HEK293 (cell line): ENCODE measurements around the gene GMDS.
A peak's percentile ranks its signal among the peaks of the same experiment; 100 is the strongest.

ENCODE experiments used
- BCL11B ChIP-seq: fragments of 450-650 bp; formaldehyde crosslinking; IDR thresholded peaks from 2 replicates; pipeline ENCODE4 v1.5.1; 2016; ENCODE audit warnings: low read depth, missing biosample characterization, missing genetic modification characterization
- GLI4 ChIP-seq: fragments of 450-650 bp; formaldehyde crosslinking; IDR thresholded peaks from 2 replicates; pipeline ENCODE4 v1.5.1; 2016; ENCODE audit warnings: missing biosample characterization, missing genetic modification characterization
- KLF10 ChIP-seq: fragments of 450-650 bp; IDR thresholded peaks from 2 replicates; pipeline ENCODE4 v1.5.1; 2018; ENCODE audit warnings: missing biosample characterization, mild to moderate bottlenecking, missing genetic modification characterization
- KLF16 ChIP-seq: fragments of 450-650 bp; formaldehyde crosslinking; IDR thresholded peaks from 2 replicates; pipeline ENCODE4 v1.5.1; 2017; ENCODE audit warnings: missing biosample characterization, missing genetic modification characterization
- RBAK ChIP-seq: fragments of 450-650 bp; formaldehyde crosslinking; IDR thresholded peaks from 2 replicates; pipeline ENCODE4 v1.5.1; 2016; ENCODE audit warnings: missing biosample characterization, missing genetic modification characterization
- ZBTB20 ChIP-seq: fragments of 450-650 bp; formaldehyde crosslinking; IDR thresholded peaks from 2 replicates; pipeline ENCODE4 v1.5.1; 2016; ENCODE audit warnings: missing biosample characterization, missing genetic modification characterization
- ZBTB8A ChIP-seq: fragments of 450-650 bp; formaldehyde crosslinking; IDR thresholded peaks from 2 replicates; pipeline ENCODE4 v1.5.1; 2016; ENCODE audit warnings: missing biosample characterization, missing genetic modification characterization
- ZNF24 ChIP-seq: fragments of 450-650 bp; formaldehyde crosslinking; IDR thresholded peaks from 2 replicates; pipeline ENCODE4 v1.5.1; 2016; ENCODE audit warnings: missing biosample characterization, missing genetic modification characterization
- ZNF76 ChIP-seq: fragments of 450-650 bp; formaldehyde crosslinking; IDR thresholded peaks from 2 replicates; pipeline ENCODE4; 2016; ENCODE audit warnings: low read depth, missing biosample characterization, missing genetic modification characterization, borderline replicate concordance
- ZNF785 ChIP-seq: fragments of 450-650 bp; formaldehyde crosslinking; IDR thresholded peaks from 2 replicates; pipeline ENCODE4 v1.5.1; 2016; ENCODE audit warnings: missing biosample characterization, missing genetic modification characterization
- TF ChIP-seq, protein P1 (sequence below): fragments of 450-650 bp; formaldehyde crosslinking; IDR thresholded peaks from 2 replicates; pipeline ENCODE4 v1.5.1; 2016; ENCODE audit warnings: missing biosample characterization, missing genetic modification characterization
- TF ChIP-seq, protein P2 (sequence below): fragments of 450-650 bp; formaldehyde crosslinking; optimal IDR thresholded peaks from 2 replicates; pipeline ENCODE3; 2016; ENCODE audit warnings: missing biosample characterization, mild to moderate bottlenecking, missing genetic modification characterization
- TF ChIP-seq, protein P3 (sequence below): fragments of 450-650 bp; formaldehyde crosslinking; IDR thresholded peaks from 2 replicates; pipeline ENCODE4 v1.5.1; 2017; ENCODE audit warnings: missing biosample characterization, missing genetic modification characterization
- TF ChIP-seq, protein P4 (sequence below): fragments of 450-650 bp; formaldehyde crosslinking; IDR thresholded peaks from 2 replicates; pipeline ENCODE4 v1.5.1; 2017; ENCODE audit warnings: missing biosample characterization, mild to moderate bottlenecking, missing genetic modification characterization, moderate library complexity
- TF ChIP-seq, protein P5 (sequence below): fragments of 450-650 bp; formaldehyde crosslinking; IDR thresholded peaks from 2 replicates; pipeline ENCODE4 v1.5.1; 2016; ENCODE audit warnings: missing biosample characterization, missing genetic modification characterization, borderline replicate concordance
- TF ChIP-seq, protein P6 (sequence below): fragments of 450-650 bp; formaldehyde crosslinking; IDR thresholded peaks from 2 replicates; pipeline ENCODE4 v1.5.1; 2017; ENCODE audit warnings: missing biosample characterization, missing genetic modification characterization
- TF ChIP-seq, protein P7 (sequence below): fragments of 450-650 bp; formaldehyde crosslinking; IDR thresholded peaks from 2 replicates; pipeline ENCODE4 v1.5.1; 2016; ENCODE audit warnings: missing biosample characterization, missing genetic modification characterization

The GMDS gene

DNA sequence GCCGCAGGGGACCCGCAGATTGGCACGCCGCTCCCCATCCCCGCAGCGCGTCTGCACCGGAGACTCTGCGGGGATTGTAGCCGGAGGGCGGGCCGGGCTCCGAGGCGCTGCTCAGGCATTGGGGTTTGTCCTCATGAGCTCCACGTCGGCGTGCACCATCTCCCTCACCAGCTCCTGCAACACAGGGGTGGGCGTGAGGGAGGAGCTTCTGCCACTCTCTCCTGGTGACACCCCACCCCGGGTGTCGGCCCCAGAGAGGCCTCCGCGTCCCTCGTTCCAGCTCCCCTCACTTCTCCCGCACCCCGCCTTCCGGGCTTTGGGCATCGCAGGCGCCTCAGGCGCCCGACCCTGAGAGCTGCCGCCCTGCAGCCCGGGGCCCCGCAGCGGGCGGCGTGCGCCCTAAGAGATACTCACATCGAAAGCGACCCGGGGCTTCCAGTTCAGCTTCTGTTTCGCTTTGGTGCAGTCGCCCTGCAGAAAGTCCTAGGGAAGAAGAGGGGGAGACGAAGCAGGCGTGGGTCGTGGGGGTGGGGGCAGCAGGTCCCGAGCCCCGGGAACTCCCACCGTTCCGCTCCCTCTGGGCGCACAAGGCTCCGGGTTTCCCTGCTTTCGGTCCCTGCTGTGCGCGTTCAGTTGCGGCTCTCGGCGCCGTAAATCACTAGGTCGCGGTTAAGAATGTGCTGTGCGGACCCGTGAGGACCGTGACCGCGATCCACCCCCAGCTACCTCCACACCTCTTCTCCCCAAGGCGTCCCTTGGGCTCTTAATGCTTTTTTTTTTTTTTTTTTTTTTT is 621.2 kb downstream of the GMDS start (continued):
- TF ChIP-seq, protein P1, sequence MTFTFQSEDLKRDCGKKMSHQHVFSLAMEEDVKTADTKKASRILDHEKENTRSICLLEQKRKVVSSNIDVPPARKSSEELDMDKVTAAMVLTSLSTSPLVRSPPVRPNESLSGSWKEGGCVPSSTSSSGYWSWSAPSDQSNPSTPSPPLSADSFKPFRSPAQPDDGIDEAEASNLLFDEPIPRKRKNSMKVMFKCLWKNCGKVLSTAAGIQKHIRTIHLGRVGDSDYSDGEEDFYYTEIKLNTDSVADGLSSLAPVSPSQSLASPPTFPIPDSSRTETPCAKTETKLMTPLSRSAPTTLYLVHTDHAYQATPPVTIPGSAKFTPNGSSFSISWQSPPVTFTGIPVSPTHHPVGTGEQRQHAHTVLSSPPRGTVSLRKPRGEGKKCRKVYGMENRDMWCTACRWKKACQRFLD (tag by site-specific recombination): no peak
- TF ChIP-seq ZNF785 (tag by site-specific recombination): no peak
- peak; percentile 88 for TF ChIP-seq ZBTB20 (tag by site-specific recombination)
- 0 out of 2 replicates have a peak, but pooled peaks have one; percentile 12 for TF ChIP-seq KLF10 (tag by site-specific recombination)
- no peak for TF ChIP-seq GLI4 (tag by site-specific recombination)
- TF ChIP-seq ZBTB8A (tag by site-specific recombination): peak; percentile 99
- TF ChIP-seq, protein P2, sequence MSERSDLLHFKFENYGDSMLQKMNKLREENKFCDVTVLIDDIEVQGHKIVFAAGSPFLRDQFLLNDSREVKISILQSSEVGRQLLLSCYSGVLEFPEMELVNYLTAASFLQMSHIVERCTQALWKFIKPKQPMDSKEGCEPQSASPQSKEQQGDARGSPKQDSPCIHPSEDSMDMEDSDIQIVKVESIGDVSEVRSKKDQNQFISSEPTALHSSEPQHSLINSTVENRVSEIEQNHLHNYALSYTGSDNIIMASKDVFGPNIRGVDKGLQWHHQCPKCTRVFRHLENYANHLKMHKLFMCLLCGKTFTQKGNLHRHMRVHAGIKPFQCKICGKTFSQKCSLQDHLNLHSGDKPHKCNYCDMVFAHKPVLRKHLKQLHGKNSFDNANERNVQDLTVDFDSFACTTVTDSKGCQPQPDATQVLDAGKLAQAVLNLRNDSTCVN (tag by site-specific recombination): peak; percentile 85
- TF ChIP-seq, protein P3, sequence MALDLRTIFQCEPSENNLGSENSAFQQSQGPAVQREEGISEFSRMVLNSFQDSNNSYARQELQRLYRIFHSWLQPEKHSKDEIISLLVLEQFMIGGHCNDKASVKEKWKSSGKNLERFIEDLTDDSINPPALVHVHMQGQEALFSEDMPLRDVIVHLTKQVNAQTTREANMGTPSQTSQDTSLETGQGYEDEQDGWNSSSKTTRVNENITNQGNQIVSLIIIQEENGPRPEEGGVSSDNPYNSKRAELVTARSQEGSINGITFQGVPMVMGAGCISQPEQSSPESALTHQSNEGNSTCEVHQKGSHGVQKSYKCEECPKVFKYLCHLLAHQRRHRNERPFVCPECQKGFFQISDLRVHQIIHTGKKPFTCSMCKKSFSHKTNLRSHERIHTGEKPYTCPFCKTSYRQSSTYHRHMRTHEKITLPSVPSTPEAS: no peak; the same call in 1 of the 2 replicates
- TF ChIP-seq, protein P4, sequence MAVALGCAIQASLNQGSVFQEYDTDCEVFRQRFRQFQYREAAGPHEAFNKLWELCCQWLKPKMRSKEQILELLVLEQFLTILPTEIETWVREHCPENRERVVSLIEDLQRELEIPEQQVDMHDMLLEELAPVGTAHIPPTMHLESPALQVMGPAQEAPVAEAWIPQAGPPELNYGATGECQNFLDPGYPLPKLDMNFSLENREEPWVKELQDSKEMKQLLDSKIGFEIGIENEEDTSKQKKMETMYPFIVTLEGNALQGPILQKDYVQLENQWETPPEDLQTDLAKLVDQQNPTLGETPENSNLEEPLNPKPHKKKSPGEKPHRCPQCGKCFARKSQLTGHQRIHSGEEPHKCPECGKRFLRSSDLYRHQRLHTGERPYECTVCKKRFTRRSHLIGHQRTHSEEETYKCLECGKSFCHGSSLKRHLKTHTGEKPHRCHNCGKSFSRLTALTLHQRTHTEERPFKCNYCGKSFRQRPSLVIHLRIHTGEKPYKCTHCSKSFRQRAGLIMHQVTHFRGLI: no peak
- TF ChIP-seq, protein P5, sequence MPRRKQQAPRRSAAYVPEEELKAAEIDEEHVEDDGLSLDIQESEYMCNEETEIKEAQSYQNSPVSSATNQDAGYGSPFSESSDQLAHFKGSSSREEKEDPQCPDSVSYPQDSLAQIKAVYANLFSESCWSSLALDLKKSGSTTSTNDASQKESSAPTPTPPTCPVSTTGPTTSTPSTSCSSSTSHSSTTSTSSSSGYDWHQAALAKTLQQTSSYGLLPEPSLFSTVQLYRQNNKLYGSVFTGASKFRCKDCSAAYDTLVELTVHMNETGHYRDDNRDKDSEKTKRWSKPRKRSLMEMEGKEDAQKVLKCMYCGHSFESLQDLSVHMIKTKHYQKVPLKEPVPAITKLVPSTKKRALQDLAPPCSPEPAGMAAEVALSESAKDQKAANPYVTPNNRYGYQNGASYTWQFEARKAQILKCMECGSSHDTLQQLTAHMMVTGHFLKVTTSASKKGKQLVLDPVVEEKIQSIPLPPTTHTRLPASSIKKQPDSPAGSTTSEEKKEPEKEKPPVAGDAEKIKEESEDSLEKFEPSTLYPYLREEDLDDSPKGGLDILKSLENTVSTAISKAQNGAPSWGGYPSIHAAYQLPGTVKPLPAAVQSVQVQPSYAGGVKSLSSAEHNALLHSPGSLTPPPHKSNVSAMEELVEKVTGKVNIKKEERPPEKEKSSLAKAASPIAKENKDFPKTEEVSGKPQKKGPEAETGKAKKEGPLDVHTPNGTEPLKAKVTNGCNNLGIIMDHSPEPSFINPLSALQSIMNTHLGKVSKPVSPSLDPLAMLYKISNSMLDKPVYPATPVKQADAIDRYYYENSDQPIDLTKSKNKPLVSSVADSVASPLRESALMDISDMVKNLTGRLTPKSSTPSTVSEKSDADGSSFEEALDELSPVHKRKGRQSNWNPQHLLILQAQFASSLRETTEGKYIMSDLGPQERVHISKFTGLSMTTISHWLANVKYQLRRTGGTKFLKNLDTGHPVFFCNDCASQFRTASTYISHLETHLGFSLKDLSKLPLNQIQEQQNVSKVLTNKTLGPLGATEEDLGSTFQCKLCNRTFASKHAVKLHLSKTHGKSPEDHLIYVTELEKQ (tag by site-specific recombination): no peak
- TF ChIP-seq, protein P6, sequence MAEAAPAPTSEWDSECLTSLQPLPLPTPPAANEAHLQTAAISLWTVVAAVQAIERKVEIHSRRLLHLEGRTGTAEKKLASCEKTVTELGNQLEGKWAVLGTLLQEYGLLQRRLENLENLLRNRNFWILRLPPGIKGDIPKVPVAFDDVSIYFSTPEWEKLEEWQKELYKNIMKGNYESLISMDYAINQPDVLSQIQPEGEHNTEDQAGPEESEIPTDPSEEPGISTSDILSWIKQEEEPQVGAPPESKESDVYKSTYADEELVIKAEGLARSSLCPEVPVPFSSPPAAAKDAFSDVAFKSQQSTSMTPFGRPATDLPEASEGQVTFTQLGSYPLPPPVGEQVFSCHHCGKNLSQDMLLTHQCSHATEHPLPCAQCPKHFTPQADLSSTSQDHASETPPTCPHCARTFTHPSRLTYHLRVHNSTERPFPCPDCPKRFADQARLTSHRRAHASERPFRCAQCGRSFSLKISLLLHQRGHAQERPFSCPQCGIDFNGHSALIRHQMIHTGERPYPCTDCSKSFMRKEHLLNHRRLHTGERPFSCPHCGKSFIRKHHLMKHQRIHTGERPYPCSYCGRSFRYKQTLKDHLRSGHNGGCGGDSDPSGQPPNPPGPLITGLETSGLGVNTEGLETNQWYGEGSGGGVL (tag by site-specific recombination): peak; percentile 90
- TF ChIP-seq, protein P7, sequence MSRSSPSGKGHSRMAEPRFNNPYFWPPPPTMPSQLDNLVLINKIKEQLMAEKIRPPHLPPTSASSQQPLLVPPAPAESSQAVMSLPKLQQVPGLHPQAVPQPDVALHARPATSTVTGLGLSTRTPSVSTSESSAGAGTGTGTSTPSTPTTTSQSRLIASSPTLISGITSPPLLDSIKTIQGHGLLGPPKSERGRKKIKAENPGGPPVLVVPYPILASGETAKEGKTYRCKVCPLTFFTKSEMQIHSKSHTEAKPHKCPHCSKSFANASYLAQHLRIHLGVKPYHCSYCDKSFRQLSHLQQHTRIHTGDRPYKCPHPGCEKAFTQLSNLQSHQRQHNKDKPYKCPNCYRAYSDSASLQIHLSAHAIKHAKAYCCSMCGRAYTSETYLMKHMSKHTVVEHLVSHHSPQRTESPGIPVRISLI: no peak
- peak; percentile 28; the same call in 1 of the 2 replicates for TF ChIP-seq ZNF76 (tag by site-specific recombination)
- no peak for TF ChIP-seq RBAK (tag by site-specific recombination)
- TF ChIP-seq ZNF24 (tag by site-specific recombination): peak; percentile 24; the same call in 1 of the 2 replicates
- no peak for TF ChIP-seq BCL11B (tag by site-specific recombination)
- peak; percentile 35; the same call in 1 of the 2 replicates for TF ChIP-seq KLF16 (tag by site-specific recombination)
